HG03175 (cell line): ENCODE measurements around the gene PRLR.
"Not testable (repeated sequence)": the region's sequence is repeated elsewhere in the genome, so short reads cannot be mapped to it uniquely, and the experiment has no call there.

Source experiments
- ATAC-seq: cut with Tn5 transposase; IDR thresholded peaks from one replicate; pipeline ENCODE4 v1.9.1; 2021; ENCODE audit warnings: mild to moderate bottlenecking, moderate library complexity; ENCODE audit not compliant: unreplicated experiment

Gene PRLR

DNA sequence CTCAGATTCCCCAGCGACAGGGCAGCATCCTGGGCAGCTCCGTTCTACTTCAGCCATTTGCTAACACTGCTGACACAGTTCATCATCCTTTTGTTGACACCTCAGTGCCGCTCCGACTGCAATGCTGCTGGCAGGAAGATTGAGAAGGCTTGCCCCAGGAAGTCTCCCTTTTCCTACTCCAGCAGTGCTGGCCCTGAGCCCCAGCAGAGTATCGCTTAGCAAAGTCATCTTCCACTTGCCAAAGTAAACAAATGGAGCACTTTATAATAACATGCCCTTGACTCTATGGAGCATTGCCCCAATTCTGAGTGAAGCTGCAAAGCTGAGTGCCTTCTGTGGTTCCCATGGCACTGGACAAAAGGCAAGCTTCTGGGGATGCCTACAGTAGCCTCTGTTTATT, 32.2 kb downstream of the PRLR start:
- no peak for ATAC-seq

DNA sequence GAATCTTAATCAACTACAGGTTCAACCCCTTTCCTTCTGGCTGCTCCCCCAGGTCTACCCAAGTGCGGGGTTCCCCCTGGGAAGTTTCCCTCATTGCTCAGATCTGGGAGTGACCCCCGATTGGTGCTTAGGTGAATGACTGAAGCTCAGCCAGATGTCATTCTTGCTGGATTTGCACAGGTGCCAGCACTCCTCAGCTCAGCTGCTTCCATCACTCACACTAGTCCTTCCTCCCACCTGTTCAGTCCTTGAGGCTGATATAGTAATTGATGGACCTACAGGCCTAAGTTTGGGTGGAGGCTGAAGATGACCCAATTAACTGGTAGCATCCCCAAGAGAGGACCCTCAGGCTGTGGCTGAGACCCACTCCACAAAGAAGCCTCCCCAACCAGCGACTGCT, 32.9 kb downstream of the PRLR start:
- no peak for ATAC-seq

DNA sequence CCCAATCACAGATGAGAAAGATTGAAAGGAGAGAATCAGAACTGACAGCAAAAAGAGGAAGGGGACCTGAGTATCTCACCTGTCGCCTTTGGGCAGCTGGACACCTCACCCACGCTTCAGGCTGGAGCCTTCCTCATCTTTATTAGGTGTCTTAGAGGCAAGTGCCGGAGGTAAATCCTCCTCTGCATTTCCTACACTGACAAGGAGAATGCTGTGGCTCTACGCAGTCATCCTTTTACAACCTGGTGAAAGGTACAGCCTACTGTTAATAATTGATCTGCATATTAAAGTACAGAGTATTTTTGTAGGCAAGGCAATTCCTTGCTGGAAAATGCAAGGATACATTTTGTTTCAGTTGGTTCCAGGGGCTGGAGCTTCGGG, 34.8 kb downstream of the PRLR start:
- ATAC-seq: no peak

DNA sequence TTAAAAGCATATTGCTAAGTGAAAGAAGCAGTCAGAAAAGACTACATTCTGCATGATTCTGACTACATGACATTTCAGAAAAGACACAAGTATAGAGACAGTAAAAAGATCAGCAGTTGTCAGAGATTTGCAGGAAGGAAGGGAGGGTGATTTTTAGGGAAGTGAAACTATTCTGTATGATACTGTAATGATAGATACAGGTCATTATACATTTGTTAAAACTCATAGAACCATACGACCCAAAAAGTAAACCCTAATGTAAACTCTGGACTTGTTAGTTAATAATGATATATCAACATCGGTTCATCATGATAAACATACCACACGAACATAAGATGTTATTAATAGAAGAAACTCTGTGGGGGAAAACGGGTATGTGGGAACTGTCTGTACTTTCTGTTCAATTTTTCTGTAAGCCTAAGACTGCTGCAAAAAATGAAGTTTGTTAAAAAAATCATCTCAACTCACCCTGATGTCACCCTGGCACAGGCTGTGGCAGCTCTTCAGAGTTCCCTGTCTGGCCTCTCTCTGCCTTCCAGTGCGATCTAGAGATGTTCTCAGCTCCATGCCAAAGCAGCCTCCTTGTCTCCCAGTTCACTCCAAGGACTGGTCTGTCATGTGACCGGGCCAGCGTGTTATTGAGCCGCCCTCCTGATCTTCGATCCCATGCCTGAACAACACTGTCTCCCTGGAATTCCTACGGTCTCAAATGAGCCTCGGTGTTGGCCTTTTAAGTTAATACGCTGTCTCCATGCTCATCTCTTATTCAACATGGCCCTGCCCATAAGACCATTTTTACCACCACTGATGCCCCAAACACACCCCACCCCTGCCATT, 35.4 kb downstream of the PRLR start:
- peak; percentile 98 for ATAC-seq

DNA sequence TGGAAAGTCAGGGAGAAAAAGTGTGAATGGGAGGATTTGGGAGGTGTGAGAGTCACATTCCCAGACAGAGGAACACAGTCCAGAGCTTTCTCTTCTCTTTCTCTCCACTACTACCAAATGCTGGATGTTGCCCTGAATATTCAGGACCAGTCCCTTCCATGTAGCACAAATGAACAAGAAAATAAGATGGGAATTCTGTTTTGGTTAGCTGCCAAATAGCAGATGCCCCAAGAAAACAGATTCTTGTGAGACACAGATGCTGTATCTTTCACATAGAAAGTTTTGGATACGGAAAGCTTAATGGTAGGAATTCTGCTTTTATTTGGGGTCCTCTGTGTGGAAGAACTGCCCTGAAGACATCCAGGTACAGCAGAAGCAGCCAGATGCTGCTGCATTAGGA, 37.8 kb downstream of the PRLR start:
- no peak for ATAC-seq

DNA sequence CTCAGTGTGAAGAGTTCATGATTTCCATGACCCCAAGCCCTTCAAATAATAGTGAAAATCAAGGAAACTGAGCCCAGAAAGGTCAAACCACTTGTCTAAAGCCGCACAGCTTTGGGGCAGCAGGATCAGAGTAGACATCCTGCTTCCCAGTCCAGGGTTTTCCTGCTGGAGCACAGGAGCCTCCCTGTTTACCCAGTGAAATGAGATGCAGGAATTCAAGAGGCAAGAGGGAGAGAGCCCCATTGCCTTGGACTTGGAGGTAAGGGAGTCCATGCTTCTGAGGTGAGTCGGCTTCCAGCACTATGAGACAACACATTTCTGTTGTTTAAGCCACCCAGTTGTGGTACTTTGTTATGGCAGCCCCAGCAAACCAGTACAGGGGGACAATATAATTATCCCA, 40.5 kb downstream of the PRLR start:
- ATAC-seq: not testable (repeated sequence)

DNA sequence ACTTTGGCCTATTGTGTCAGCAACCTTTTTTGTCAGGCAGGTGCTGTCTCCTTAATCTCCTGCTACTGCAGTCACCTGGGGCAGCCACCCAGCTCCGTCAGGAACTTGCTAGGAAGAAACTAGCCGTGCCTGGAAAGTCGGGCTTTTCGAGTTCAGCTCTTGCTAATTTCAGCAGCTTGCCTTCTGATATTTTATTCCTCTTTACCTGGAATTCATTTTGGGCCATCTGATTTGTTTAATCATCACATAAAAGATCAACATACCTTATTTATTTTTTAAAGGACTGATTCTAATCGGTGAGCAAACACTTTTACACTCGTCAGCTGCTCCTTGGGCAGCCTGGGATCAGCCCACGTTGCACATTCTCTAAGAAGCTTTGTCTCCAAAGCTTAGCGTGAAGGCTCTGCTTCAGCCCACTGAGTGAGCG, 42.2 kb downstream of the PRLR start:
- no peak for ATAC-seq

DNA sequence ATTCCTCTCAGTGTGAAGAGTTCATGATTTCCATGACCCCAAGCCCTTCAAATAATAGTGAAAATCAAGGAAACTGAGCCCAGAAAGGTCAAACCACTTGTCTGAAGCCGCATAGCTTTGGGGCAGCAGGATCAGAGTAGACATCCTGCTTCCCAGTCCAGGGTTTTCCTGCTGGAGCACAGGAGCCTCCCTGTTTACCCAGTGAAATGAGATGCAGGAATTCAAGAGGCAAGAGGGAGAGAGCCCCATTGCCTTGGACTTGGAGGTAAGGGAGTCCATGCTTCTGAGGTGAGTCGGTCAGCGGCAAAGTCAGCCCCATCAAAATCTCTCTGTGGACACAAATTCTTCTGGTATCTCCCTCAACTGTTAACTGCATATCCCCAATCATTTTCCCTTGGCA, 42.7 kb downstream of the PRLR start:
- not testable (repeated sequence) for ATAC-seq

DNA sequence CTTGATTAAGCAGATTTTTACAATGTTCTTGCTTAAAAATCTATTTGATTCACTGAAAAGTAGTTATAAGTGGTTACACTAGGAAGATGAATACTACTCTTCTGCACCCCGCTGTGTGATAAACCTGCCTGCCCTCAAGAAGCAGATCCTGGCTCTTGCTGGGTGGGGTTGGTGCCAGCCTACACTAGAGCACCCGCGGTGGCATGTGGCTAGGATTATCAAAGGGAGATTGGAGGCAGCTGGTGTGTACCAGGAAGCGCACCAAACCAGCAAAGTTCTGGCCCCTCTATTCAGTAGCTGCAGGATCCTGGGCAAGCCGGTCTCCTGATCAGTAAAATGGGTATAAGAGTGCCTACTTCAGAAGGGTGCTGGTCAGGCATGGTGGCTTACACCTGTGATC, 43.5 kb downstream of the PRLR start:
- no peak for ATAC-seq

DNA sequence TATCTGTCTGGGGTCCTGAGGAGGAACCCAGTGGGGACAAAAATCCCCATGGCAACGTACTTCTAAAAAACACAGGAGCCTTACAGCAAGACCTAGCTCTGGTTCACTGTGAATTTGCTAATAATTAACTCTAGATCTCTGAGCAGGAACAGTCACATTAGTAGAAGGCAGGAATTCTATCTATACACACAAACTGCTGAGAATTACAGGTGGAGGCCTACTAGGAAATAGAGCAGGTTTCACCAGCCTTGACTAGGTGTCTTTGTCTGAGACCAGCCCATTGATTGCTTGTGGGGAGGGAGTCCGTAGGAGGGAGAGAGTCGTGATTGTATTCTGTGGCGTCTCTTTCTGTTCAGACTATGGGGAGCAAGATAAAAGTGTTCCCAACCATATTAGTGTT, 44.8 kb downstream of the PRLR start:
- no peak for ATAC-seq

DNA sequence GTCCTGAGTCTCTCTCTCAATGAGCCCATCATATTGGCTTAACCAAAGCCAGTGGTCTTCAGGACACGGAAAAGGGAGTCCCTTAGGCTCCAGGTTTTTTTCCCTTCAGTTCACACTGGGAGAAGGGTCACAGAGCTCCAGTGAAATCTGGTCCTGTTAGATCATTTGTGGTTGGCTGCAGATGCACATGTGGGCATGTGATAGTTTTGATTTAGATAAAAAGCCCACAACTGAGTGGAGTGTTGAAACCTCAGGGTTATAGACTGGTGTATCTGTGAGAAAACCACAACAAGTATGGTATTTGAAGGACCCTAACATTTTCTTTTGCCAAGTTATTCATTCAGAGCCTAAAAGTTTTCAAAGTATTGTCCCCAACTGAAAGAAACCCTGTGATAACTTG, 46.7 kb downstream of the PRLR start:
- peak; percentile 33 for ATAC-seq

DNA sequence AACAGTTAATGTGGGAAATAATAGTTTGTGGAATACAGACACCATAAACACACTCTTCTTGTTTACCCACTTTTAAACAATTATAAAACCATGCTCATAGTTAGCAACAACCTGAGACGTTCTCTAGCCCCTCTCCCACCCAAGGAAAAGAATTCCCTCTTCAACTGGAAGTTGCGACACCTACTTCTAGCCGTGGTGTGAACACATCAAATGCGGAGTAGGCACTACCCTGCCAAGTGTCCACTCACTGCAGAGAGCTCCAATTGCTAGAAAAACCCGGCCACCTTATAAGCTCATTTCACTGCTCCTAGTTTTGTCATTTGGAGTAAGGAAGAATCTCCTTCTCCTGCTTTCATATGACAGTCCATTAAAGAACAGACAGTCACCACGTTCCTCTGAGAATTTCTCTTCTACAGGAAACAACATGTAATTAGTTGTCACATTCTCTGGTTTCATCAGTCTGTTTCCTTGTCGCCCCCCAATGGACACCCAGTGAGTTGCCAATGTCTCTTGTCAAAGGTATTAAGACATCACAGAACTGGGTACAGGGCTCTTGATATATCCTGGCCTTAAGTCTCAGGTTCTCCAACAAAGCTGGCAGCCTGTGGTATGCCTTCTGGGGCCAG, 47.3 kb downstream of the PRLR start:
- ATAC-seq: peak; percentile 80

DNA sequence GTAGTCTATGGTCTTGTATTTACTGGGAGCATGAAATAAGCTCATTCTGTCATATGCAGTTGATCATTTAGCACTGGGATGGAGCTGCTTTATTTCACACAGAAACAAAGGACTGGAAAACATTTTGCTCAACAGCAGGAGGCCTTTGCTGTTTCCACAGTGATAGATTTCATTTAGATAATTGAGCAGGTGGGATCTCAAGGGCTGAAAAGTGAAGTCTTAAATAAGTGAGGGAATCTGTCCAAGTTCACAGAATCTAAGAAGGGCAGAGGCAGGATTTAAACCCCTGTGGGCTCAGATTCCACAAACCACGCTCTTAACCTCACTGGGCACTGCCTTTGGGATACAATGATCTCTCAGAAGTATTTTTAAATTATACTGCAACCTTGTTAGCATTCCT, 47.8 kb downstream of the PRLR start:
- ATAC-seq: no peak

DNA sequence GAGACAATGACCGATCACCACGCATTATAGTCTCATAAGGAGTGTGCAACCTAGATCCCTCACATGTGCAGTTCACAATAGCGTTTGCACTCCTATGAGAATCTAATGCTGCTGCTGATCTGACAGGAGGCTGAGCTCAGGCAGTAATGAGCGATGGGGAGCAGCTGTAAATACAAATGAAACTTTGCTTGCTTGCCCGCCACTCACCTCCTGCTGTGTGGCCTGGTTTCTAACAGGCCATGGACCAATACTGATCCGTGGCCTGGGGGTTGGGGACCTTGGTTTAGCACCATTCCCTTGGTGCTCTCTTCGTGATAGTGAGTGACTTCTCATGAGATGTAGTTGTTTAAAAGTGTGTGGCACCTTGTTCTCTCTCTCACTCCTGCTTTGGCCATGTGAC, 50.2 kb downstream of the PRLR start:
- no peak for ATAC-seq

DNA sequence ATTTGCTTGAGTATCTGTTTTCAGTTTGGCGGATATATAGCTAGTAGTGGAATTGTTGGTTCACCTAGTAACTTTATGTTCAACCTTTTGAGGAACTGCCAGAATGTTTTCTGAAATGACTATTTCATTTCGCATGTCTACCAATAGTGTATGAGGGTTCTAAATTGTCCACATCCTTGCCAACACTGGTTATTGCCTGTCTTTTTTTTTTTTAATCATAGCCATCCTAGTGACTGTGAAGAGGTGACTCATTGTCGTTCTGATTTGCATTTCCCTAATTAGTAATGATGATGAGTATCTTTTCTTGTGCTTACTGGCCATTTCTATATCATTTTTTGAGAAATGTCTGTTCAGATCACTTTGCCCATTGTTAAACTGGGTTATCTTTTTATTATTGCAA, 52.5 kb downstream of the PRLR start:
- ATAC-seq: no peak

DNA sequence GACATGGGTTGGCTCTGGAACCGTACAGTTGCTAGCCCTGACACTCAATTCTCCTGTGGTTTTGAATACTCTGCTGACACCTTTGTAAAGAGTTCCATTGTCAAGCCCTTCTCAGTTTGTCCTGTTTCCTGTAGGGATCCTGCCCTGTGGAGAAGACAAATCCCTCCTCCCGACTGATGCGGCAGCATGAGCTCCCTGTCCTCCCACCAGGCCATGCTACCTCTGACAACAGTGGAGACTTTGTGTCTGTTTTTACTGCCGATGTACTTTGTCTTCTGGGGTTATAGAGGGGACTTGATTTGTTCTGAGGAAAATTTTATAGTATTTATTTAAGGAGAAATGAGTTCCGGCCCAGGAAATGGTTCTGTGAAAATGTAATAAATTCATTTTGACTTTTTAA, 57.8 kb downstream of the PRLR start:
- no peak for ATAC-seq

DNA sequence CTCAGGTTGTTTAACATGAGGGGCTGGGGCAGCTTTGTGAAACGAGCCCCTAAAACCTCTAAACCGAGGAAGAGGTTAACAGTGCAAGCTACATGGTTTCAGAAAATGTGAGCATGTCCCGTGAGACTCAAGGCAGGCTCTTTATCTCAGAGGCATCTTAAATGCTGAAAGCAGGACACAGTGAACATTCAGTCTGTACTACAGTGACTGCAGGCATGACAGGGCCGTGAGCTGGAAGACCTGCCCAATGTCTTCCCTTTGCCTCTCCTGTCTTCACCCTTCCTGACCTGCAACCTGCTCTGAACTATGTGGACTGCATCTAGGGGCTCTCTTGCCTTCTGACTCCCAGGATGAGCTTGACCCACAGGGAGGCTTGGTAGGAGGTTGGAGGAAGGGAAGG, 58.3 kb downstream of the PRLR start:
- no peak for ATAC-seq

DNA sequence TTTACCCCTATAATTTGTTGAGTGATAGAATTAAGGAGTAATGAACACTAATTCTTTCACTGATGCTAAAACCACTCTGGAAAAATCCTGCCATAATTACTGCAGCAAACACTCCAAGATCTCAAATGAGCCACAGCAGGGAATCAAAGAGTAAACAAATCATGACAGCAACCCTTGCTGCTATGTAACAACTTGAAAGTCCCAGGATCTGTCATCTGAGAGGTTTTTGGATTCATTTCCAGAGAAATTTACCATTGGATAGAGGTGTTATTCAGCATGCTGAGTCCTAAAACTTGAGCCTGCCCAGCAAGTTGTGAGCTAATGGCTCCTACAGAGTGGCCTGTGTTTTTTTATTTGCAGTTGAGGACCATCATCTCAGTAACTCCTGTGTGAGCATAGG, 59.2 kb downstream of the PRLR start:
- ATAC-seq: no peak

DNA sequence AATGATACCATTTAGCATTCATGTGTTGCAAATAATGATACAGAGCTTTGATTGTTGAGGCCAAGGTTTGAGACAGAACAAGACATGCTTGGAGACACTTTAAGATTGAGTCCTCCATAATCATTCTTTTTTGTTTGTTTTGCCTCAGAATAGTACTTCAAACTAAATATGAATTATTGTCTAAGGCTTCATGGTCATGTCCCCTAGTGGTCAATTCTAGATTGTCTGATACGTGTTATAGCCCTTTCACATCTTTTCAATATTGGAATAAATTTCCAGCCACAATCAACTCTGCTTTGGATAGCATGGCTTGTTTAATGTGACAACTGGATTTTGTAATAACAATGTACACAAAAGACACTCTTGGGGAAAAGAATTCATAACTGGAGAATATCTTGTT, 64.2 kb downstream of the PRLR start:
- no peak for ATAC-seq

DNA sequence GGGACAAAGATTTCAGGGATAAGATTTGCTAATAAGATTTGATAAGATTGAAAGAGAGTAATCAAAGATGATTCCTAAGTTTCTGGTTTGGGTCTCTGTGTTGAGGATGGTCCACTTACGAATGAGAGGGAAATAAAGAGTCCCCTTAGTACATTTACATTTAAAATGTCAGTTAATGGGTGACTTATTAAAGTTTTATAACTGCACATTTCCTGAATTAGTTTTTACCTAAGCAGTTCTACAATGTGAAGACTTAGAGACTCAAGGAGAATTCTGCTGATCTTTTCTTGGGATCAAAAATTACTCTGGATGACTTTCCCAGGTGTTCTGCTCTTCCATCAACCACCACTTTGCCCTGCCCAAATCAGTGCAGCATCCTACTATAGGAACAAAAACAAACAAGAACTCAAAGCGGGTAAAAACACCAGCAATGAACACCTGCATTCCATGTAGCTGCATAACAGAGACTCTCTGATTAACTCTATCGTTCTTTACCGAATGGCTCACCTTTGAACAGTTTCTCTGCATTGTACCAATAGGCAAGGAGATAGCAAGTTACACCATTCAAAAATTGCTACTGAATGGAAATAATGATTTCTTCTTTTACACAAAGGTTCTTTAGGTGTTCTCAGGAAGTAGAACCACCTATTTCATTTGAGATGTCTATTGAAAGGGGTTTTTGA, 65.3 kb downstream of the PRLR start:
- ATAC-seq: no peak

DNA sequence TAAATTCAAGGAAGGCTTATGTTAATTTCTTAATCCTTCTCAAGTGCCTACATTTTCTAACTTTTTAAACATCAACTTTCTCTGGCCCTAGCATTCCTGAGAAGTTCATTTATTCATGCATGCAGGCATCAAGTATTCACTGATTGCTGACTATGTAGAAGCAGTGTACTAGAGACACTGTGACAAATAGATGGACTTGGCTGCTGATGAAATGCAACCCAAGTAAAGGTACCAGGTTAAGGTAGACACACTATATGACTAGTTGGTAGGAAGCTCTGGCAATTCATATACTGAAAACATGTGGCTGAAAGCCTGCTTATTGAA, 66.6 kb downstream of the PRLR start:
- ATAC-seq: no peak
